B cell (primary cell): ENCODE data around the gene LIF. TPM values are rescaled to one million over a fixed set of nuclear protein-coding genes. Genes with fewer than 3 reads are reported as not detected.

Experiments
- ATAC-seq: fragments of 200-7000 bp; cut with Tn5 transposase; one replicate; pipeline ENCODE4 v1.10.0; 2021; ENCODE audit warnings: low read depth, mild to moderate bottlenecking, moderate number of reproducible peaks, moderate library complexity
- CTCF ChIA-PET: fragments of 350-600 bp; sonication (Branson Sonifier 250); formaldehyde crosslinking; loops from one replicate; lab custom pipeline; 2021; ENCODE audit warnings: antibody characterized with exemption, inconsistent platforms; lab: Charles Lee
- POLR2A ChIA-PET: fragments of 350-600 bp; sonication (Branson Sonifier 250); formaldehyde crosslinking; loops from one replicate; lab custom pipeline; 2021; ENCODE audit warnings: antibody characterized with exemption; lab: Charles Lee
- DNase-seq: peaks from one replicate; pipeline ENCODE4 v3.0.0; 2013
- H2AFZ ChIP-seq: 2 replicates; pipeline ENCODE4 v1.6.1; 2012; ENCODE audit warnings: mild to moderate bottlenecking, low read depth, low read length; ENCODE audit not compliant: insufficient read depth, poor library complexity, severe bottlenecking
- H3K27ac ChIP-seq, 2 donors: 1 replicate in 1 of 2; 2 replicates in 1 of 2; pipeline ENCODE4 v1.5.1; 2012 to 2013; ENCODE audit warnings: low read length in 2 of 2, mild to moderate bottlenecking in 2 of 2, moderate library complexity in 1 of 2
- H3K27me3 ChIP-seq, 4 experiments: fragments of 200-600 bp in 1 of 4; sonication (generic) in 1 of 4; replicated peaks in 1 of 4; 1 replicate in 2 of 4; 2 replicates in 2 of 4; pipeline versions ENCODE4 v1.6.1 to v1.7.0; 2013 to 2016; ENCODE audit warnings: low read length in 3 of 4, mild to moderate bottlenecking in 2 of 4, mixed read lengths in 1 of 4, moderate library complexity in 1 of 4; ENCODE audit not compliant: insufficient read depth in 4 of 4, control insufficient read depth in 3 of 4; ENCODE audit errors: control extremely low read depth in 1 of 4
- H3K36me3 ChIP-seq, 2 experiments: replicated peaks in 1 of 2; 1 replicate in 1 of 2; 2 replicates in 1 of 2; pipeline versions ENCODE4 v1.6.1 to v1.7.1; 2013; ENCODE audit warnings: low read length in 1 of 2; ENCODE audit not compliant: insufficient read depth in 2 of 2, control insufficient read depth in 1 of 2; ENCODE audit errors: control extremely low read depth in 1 of 2, extremely low read depth in 1 of 2
- H3K4me1 ChIP-seq, 2 donors: fragments of 200-600 bp in 1 of 2; sonication (generic) in 1 of 2; 1 replicate in 1 of 2; 2 replicates in 1 of 2; pipeline versions ENCODE4 v1.5.1 to v1.6.1; 2013 to 2017; ENCODE audit warnings: low read length in 2 of 2; ENCODE audit not compliant: control insufficient read depth in 2 of 2, insufficient read depth in 2 of 2
- H3K4me2 ChIP-seq: replicated peaks from 2 replicates; pipeline ENCODE3; 2012; ENCODE audit warnings: mild to moderate bottlenecking, low read depth, low read length; ENCODE audit not compliant: poor library complexity, severe bottlenecking
- H3K4me3 ChIP-seq, 5 experiments: fragments of 200-600 bp in 1 of 5; sonication (generic) in 1 of 5; 1 replicate in 3 of 5; 2 replicates in 2 of 5; pipeline versions ENCODE4 v1.5.1 to v1.7.0; 2011 to 2016; ENCODE audit warnings: low read length in 4 of 5, mild to moderate bottlenecking in 4 of 5, low read depth in 2 of 5, control low read depth in 1 of 5, moderate library complexity in 1 of 5; ENCODE audit not compliant: insufficient read depth in 1 of 5; ENCODE audit errors: control extremely low read depth in 1 of 5, extremely low read depth in 1 of 5
- H3K79me2 ChIP-seq: fragments of 200-600 bp; sonication (generic); one replicate; pipeline ENCODE4 v1.6.0; 2016; ENCODE audit warnings: low read length; ENCODE audit not compliant: control insufficient read depth, insufficient read depth
- H3K9ac ChIP-seq: fragments of 200-600 bp; sonication (generic); 2 replicates; pipeline ENCODE4 v1.6.1; 2017; ENCODE audit warnings: mild to moderate bottlenecking, low read length, moderate library complexity
- H3K9me3 ChIP-seq, 3 donors: one replicate each; pipeline versions ENCODE4 v1.6.1 to v1.7.1; 2013; ENCODE audit warnings: low read length in 2 of 3; ENCODE audit not compliant: control insufficient read depth in 2 of 3, insufficient read depth in 1 of 3; ENCODE audit errors: control extremely low read depth in 1 of 3
- H4K20me1 ChIP-seq: 2 replicates; pipeline ENCODE4 v1.6.0; 2012; ENCODE audit warnings: mild to moderate bottlenecking, low read length; ENCODE audit not compliant: insufficient read depth, control insufficient read depth, poor library complexity, severe bottlenecking
- H3K27ac Mint-ChIP-seq: one replicate; pipeline ENCODE4 v1.8.0; 2021; ENCODE audit warnings: mixed read lengths
- H3K27me3 Mint-ChIP-seq: one replicate; pipeline ENCODE4 v1.8.0; 2021; ENCODE audit warnings: mixed read lengths
- H3K4me1 Mint-ChIP-seq: one replicate; pipeline ENCODE4 v1.8.0; 2021; ENCODE audit warnings: mixed read lengths
- H3K4me3 Mint-ChIP-seq: one replicate; pipeline ENCODE4 v1.8.0; 2021; ENCODE audit warnings: mixed read lengths
- H3K9me3 Mint-ChIP-seq: one replicate; pipeline ENCODE4 v1.8.0; 2022; ENCODE audit warnings: mixed read lengths; ENCODE audit not compliant: insufficient read depth
- CTCF ChIP-seq: fragments of 200-600 bp; IDR thresholded peaks from one replicate; pipeline ENCODE4 v1.8.0; 2022; ENCODE audit warnings: antibody characterized with exemption, mild to moderate bottlenecking
- EZH2 ChIP-seq: IDR thresholded peaks from 2 replicates; pipeline ENCODE4 v1.6.1; 2012; ENCODE audit warnings: borderline replicate concordance, low read depth, mild to moderate bottlenecking, moderate library complexity, low read length; ENCODE audit not compliant: insufficient read depth, poor library complexity, severe bottlenecking
- WGBS: methylation state at CpG from one replicate; pipeline ENCODE4 v1.1.5; 2013; ENCODE audit warnings: missing lambda C conversion rate; ENCODE audit not compliant: insufficient coverage; 5-methylcytosine and 5-hydroxymethylcytosine counted together
- intact Hi-C: fragments of 100-400 bp; cut with micrococcal nuclease; formaldehyde crosslinking; loops from one replicate; pipeline ENCODE4 v1.10.0; 2022
- polyA plus RNA-seq: library from polyadenylated mRNA; depleted of rRNA; stranded (reverse); fragments of >200 nt; gene quantifications from 2 replicates; pipeline ENCODE4 v1.2.3, GENCODE V29; 2012
- total RNA-seq, 2 donors: library from RNA; stranded (reverse); fragments of 120-200 nt in 1 of 2; gene quantifications; 1 replicate in 1 of 2; 2 replicates in 1 of 2; pipeline versions ENCODE4 v1.2.3 to v1.2.4, GENCODE V29; 2013 to 2022

Gene LIF
- total and polyA plus RNA-seq, 2 donors (not counting 1 experiment from before 2014, with no cell fraction given): 0.47 TPM; not detected in 1

GRCh38 chr22:30238661-30239487 is 7.7 kb downstream of the LIF start:
- no peak overlapping the region for H3K4me2 ChIP-seq
- ChIA-PET CTCF (no interaction called here), POLR2A (interaction anchor here (0.6 kb wide), 1 partner anchor 148 kb away, joined by 4 read pairs; the partner anchor contains the start of gene RNF215)
- H3K27ac ChIP-seq: no peak overlapping the region
- H4K20me1 ChIP-seq: no peaks in the 10 kb centered on the region
- 92% methylated on average over 27 of the region's 27 CpGs for WGBS
- Mint-ChIP-seq H3K4me1 (peaks cover 7% of the 10 kb centered on the region), H3K27ac (no peak overlapping the region), H3K4me3 (no peak overlapping the region), H3K27me3 (peaks cover 5% of the 10 kb centered on the region), H3K9me3 (no peaks in the 10 kb centered on the region)
- no peak overlapping the region for H3K4me3 ChIP-seq
- no peak for ATAC-seq
- no peak for DNase-seq
- no peaks in the 10 kb centered on the region for H3K36me3 ChIP-seq
- peaks cover 3 to 12% of the 10 kb centered on the region in 2 donors for H3K4me1 ChIP-seq
- H3K79me2 ChIP-seq: no peaks in the 10 kb centered on the region
- no peaks in the 10 kb centered on the region for H3K27me3 ChIP-seq
- H3K9me3 ChIP-seq: no peaks in the 10 kb centered on the region
- no peak overlapping the region for H2AFZ ChIP-seq
- no peak overlapping the region for H3K9ac ChIP-seq
- intact Hi-C loops: no loop called here
- TF ChIP-seq CTCF: no peak
- TF ChIP-seq EZH2: no peak

GRCh38 chr22:30238136-30238535 is 8.4 kb downstream of the LIF start:
- Mint-ChIP-seq H3K27ac (no peak overlapping the region), H3K4me3 (no peak overlapping the region), H3K4me1 (peaks cover 7% of the 10 kb centered on the region), H3K27me3 (peaks cover 4% of the 10 kb centered on the region), H3K9me3 (no peaks in the 10 kb centered on the region)
- no peak overlapping the region for H2AFZ ChIP-seq
- WGBS: 96% methylated on average over 6 of the region's 9 CpGs
- H3K4me3 ChIP-seq: no peak overlapping the region
- ChIA-PET POLR2A (no interaction called here), CTCF (interaction anchor here (1.1 kb wide), 1 partner anchor 12 kb away, joined by 3 read pairs; no protein-coding TSS in a partner anchor)
- ATAC-seq (no peak), DNase-seq (no peak)
- intact Hi-C loops: no loop called here
- H3K9me3 ChIP-seq: no peaks in the 10 kb centered on the region
- no peak for TF ChIP-seq EZH2
- no peak for TF ChIP-seq CTCF
- no peak overlapping the region for H3K27ac ChIP-seq
- H4K20me1 ChIP-seq: no peaks in the 10 kb centered on the region
- H3K9ac ChIP-seq: no peak overlapping the region
- H3K79me2 ChIP-seq: no peaks in the 10 kb centered on the region
- no peak overlapping the region for H3K4me2 ChIP-seq
- no peaks in the 10 kb centered on the region for H3K36me3 ChIP-seq
- H3K4me1 ChIP-seq: peaks cover 3 to 12% of the 10 kb centered on the region in 2 donors
- H3K27me3 ChIP-seq: peaks cover 0 to under 1% (median 0%) of the 10 kb centered on the region in 4 experiments
